NCI-H1417 (cell line): Measurements from ENCODE around the gene SPRY4.
"Not testable (repeated sequence)": the region's sequence is repeated elsewhere in the genome, so short reads cannot be mapped to it uniquely, and the experiment has no call there.

Source experiments
- DNase-seq, 3 experiments: peaks; one replicate each; lab custom pipeline; 2025; lab: John Stamatoyannopoulos, UW

Gene SPRY4

DNA sequence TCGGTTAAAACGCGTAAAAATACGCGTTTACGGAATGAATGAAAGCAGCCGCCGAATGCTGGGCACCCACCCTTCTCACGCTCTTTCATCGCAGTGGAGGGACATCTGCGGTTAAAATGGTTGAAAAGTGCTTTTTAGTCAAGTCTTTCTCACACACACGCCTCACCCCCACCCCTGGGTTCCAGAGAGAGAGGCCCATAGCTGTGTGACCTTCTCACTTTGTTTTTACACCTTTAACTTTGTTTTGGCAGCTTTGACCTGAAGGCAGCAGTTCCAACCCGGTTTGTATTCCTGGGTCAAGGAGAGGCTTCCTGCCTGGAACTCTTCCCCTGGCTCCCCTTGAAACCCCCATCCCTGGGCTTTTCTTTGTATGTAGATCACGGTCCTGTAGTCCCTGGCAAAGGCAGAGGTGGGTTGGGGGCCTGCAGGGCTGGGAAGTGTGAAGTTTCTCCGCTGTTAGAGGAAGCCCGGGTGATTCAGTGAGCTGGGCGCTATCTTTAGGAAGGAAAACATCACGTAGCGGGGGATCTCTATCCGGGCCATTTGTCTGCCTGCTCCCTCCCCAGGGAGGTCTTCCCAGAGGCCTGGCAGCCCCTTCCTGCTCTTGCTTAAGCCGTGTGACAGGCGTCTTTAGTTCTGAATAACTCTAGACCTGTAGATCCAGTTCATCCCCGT lies 29.6 kb downstream of the SPRY4 start:
- no peak for DNase-seq

DNA sequence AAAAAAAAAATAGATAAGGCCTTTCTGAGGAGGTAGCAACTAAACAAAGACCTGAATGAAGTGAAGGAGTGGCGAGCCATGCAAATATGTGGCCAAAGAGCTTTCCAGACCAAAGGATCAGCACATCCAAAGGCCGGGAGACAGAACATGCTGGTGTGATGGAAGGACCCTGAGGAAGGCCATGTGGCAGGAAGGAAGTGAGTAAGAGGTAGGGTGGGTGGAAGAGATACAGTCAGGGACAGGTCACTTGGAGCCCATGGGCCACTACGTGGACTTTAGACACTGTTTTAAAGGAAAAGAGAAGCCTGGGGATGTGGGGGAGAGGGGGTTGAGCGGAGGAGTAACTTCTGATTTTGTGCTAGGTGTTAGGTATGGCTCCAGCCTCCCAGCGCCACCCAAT lies 31.3 kb downstream of the SPRY4 start:
- DNase-seq: no peak

GRCh38 chr5:142292808-142293207 lies 32.0 kb downstream of the SPRY4 start:
- no peak for DNase-seq

DNA sequence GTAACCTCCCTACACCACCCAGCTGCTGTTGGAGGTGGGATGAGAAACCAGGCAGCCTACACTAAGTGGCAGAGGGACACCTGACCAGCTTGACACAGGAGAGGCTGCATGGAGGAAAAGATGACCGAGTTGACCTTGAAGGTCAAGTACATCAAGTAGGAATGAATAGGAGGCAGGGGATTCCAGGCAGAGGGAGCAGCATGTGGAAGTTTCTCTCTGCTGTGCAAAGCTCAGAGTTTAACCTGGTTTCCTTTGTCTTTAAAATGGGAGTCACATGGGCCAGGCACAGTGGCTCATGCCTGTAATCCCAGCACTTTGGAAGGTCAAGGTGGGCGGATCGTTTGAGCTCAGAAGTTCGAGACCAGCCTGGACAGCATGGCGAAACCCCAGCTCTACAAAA lies 32.6 kb downstream of the SPRY4 start:
- DNase-seq: no peak

GRCh38 chr5:142290577-142291299 lies 34.1 kb downstream of the SPRY4 start:
- peak in 2 of 3 experiments; percentile 5 to 59 for DNase-seq

DNA sequence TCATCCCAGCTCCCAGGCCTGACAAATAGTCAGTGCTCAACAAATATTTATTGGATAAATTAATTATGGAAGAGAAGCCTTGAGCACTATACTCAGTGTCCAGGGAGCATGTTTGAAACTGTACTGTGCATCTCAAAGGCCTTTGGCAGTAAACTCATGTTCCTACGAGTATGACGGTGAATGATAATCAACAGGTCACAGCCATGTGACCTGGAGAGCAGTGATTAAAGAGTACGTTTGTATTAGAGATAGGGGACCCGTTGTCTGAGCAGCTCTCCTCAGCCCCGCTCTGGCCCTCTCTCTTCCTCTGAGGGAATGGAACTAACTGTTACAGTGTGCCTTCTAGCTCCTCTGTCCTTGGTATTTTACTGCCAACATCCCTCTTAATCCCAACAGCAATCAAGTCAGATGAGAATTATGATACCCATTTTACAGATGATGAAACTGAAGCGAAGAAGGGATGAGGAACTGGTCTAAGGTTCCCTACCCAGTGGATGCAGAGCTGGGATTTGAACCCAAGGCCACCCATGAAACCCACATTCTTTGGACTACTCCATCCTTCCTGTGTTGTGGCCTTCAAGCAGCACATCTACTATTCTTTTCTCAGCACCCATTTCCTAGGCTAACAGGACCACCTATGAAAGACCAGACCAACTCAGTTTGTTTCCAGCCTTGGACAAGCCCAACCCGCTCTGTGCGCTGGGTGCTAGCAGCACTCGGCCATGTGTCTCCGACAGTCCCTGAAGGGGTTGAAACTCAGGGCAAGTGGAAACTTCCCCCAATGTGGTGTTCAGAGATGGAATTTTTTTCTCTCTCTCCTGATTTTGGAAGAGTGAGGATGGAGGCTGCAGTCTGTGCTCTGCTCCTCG lies 34.9 kb downstream of the SPRY4 start:
- no peak for DNase-seq

- DNase-seq: no peak
Measured at GRCh38 chr5:142287973-142288313, 36.9 kb downstream of the SPRY4 start.

DNA sequence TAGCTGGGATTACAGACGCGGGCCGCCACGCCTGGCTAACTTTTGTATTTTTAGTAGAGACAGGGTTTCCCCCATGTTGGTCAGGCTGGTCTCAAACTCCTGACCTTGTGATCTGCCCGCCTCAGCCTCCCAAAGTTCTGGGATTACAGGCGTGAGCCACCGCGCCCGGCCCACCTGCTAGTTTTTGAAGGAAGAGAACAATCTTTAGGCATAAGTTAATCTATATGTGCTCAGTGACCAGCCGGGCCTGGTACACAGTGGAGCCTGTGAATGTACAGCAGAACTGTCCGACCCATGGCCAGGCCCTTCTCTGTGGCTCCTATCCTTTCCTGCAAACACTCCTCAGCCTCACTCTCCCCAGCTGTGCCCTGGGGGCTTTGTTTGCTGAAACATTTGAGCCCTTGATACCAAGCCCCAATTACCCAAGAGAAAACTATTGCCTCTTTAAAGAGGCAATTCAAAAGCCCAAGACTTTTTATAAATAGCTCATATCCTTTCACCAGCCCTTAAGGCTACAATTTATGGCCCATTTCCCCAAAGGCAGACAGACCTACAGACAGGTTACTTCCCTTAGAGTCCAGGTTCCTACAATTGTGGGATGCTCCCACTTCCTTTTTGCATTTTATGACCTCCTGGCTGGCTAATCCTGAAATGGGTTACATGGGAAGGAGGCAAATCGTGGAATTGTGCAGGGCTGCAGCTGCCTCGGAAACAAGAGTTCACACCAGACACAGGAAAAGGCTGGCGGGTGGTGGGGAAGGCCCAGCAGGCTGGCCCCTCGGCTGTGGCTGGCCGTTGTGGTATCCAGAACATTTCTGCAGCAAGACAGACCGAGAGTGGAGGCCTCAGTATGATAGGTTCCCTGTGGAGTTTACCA lies 37.5 kb downstream of the SPRY4 start:
- peak in 1 of 3 experiments; percentile 26 for DNase-seq

DNA sequence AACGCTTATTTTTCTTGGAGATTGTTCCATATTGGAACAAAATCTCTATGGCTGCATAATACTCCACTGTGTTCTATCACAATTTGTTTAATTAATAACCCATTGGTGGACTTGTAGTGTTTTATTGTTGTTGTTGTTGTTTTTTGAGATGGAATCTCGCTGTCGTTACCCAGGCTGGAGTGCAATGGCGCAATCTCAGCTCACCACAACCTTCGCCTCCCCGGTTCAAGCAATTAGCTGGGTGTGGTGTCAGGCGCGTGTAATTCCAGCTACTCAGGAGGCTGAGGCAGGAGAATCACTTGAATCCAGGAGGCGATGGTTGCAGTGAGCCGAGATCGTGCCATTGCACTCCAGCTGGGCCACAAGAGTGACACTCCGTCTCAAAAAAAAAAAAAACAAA lies 38.7 kb downstream of the SPRY4 start:
- no peak for DNase-seq

DNA sequence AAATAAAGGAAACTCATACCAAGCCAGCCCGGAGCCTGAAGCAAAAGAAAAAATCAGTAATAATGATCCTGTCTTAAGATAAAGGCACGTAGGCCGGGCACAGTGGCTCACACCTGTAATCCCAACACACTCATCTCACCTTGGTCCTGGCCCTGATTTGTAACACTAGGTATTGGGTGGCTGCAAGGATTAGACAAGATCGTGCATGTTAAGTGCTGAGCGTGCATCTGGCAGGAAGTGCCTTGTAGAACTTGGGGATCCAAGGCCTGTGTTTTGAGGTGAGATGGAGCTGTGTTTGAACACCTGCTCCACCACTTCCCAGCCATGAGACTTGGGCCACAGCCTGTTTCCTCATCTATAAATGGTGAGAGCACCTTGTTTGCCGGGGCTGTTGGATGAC lies 41.5 kb downstream of the SPRY4 start:
- DNase-seq: no peak

DNA sequence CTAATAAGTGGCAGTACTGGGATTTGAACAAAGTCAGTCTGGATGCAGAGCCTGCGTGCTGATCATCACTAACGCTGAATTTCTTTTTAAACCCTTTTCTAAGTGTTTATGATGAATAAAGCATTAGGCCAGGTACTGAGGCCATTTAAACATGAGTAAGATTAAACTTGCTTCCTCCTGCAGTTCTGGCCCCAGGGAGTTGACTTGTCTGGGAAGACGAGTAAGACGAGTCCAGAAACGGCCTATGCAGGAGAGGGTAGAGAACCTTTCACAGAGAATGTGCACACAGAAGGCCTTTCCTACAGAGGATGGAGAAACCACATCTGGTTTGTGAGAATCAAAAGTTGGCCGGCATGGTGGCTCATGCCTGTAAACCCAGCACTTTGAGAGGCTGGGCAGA lies 42.9 kb downstream of the SPRY4 start:
- no peak for DNase-seq

DNA sequence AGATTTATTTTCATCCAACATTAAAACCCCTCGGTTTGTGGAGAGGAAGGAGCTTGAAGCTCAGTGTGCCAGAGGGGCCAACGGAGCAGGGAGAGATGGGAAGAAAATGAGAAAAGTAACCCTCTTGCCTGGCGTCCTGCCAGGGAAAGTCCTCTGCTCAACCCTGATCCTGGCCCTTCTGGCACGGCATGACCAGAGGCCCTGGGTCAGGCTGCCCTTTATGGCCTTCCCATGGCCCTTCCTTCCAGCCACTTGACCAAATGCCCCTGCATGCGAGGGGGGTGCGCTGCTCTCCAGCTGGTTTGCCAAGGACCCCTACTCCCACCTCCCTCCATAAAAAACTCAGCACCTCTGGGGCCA lies 43.8 kb downstream of the SPRY4 start:
- DNase-seq: no peak

DNA sequence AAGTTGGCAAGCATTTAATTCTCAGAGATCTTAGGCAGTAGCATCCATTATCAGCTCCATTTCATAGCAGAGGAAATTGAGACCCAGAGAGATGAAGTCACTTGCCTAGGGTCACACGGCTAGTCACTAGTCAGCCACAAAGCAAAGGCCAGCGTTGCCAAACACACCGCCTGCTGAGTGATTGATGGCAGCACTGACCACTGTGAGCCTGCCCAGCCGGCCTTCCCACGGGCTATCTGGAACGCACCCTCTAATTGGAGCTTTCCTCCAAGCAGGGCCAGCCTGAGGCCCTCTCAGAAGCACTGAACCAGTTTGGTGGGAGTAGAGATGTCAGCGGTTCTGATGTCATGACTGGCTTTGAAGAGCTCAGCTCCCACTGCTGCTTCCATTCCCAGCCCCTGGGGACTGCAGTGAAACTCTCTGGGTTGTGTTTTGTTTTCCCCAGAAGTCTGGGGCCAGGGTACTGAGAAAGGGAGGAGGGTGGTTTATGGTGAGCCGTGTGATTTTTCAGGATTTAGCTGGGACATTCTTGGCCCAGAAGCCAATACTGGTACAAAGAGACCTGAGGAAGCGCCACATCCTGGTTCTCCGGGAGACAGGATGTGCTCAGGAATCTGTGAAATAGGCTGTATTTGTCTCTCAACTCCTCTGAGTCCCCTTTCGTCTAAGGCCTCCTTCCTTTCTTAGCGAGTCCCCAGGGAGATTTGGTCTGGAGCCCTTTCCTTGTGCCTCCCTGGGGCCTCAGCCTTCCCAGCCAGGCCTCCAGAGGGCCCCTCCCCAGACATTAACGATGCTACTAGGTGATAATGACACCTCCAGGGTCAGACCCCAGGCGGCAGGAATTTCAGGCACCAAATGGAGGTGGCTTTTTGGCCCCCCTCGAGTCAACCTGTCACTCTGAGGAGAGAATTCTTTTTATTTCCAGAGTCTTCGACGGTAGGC lies 44.5 kb downstream of the SPRY4 start:
- peak in 1 of 3 experiments; percentile 1 for DNase-seq

DNA sequence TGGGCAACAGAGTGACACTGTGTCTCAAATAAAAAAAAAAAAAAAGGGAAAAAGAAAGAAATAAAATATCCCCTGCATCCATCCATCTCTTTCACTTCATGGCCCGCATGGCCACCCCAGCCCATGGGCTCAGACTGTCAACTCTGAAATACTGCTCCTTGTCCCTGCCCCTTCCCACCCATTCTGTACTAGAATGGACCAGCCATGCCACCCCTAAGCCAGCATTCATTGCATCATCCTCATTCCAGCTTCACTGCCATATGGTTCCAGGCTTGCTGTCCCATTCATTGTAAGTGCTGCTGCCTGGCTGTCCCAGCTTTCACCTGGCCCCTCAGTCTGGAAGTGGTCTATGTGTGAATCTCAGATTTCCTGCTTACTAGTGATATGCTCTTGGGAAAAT lies 46.2 kb downstream of the SPRY4 start:
- no peak for DNase-seq

DNA sequence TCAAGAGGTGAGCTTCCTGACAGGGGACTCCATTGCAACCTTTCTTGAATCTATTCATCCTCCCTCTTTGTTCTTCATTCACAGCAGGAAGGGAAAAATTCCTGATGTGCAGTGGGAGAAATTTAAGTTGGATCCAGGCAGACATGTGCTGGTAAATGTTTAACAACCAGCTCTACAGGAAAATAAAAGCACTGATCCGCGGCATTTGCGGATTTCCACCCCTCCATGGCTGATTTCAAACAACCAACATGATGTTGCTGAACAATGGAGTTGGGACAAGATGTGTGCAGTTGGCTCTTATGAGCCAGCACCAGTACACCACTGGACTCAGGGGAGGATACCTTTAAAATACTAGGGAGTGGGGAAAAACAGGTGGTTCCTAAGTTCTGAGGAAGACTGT lies 47.0 kb downstream of the SPRY4 start:
- DNase-seq: no peak

GRCh38 chr5:142276517-142276916 lies 48.3 kb downstream of the SPRY4 start:
- no peak for DNase-seq

DNA sequence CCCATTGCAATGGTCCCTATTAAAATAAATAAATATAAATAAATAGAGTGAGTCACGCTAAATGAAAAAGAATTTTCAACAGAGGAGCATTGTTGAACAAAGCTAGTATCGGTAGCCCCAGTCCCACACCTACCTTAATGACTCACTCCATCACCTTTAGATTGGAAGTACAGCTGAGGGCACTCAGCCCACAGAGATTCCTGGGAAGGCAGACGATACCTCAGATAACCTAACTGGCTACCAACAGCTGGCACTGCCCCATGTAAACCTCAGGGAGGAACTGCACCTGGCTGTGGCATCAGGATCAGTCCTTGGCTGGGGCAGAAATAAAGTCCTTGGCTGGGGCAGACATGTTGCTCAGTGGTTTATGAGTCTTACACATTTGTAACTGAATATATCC lies 49.3 kb downstream of the SPRY4 start:
- DNase-seq: no peak

DNA sequence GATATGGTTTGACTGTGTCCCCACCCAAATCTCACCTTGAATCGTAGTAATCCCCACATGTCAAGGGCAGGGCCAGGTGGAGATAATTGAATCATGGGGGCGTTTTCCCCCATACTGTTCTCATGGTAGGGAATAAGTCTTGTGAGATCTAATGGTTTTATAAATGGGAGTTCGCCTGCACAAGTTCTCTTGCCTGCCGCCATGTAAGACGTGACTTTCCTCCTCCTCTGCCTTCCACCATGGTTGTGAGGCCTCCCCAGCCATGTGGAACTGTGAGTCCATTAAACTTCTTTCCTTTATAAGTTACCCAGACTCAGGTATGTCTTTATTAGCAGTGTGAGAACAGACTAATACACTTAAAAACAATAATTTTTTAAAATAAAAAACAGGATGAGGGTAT lies 52.2 kb downstream of the SPRY4 start:
- not testable (repeated sequence) for DNase-seq

GRCh38 chr5:142264084-142264483 lies 60.7 kb downstream of the SPRY4 start:
- not testable (repeated sequence) for DNase-seq

- DNase-seq: no peak
Measured at GRCh38 chr5:142263346-142263745, 61.5 kb downstream of the SPRY4 start.

- DNase-seq: no peak
Measured at GRCh38 chr5:142262683-142263082, 62.1 kb downstream of the SPRY4 start.
